GM23248 (cell line): ENCODE measurements around the gene ZNF343. TPM values are rescaled to one million over a fixed set of nuclear protein-coding genes. Genes with fewer than 3 reads are reported as not detected.

ENCODE experiments used
- DNase-seq: peaks from one replicate; pipeline ENCODE4 v3.0.0-alpha.2; 2015
- H2AFZ ChIP-seq: fragments of 200-600 bp; sonication (generic); 2 replicates; pipeline ENCODE4 v1.6.1; 2016; ENCODE audit warnings: antibody characterized with exemption
- H3F3A ChIP-seq: fragments of 200-600 bp; sonication (generic); 2 replicates; pipeline ENCODE4 v1.6.1; 2016; ENCODE audit warnings: mild to moderate bottlenecking, antibody characterized with exemption, mixed run types; ENCODE audit not compliant: insufficient read depth
- H3K27ac ChIP-seq: fragments of 200-600 bp; sonication (generic); 2 replicates; pipeline ENCODE4 v1.5.1; 2016; ENCODE audit warnings: mild to moderate bottlenecking
- H3K27me3 ChIP-seq: fragments of 200-600 bp; sonication (generic); replicated peaks from 2 replicates; pipeline ENCODE4 v1.6.1; 2016; ENCODE audit warnings: mild to moderate bottlenecking; ENCODE audit not compliant: insufficient read depth
- H3K36me3 ChIP-seq: fragments of 200-600 bp; sonication (generic); 2 replicates; pipeline ENCODE4 v1.6.1; 2016; ENCODE audit warnings: low read depth, mild to moderate bottlenecking
- H3K4me1 ChIP-seq: fragments of 200-600 bp; sonication (generic); 2 replicates; pipeline ENCODE4 v1.6.1; 2016; ENCODE audit warnings: mild to moderate bottlenecking; ENCODE audit not compliant: insufficient read depth
- H3K4me2 ChIP-seq: fragments of 200-600 bp; sonication (generic); one replicate; pipeline ENCODE4 v1.6.1; 2016; ENCODE audit warnings: mild to moderate bottlenecking; ENCODE audit not compliant: unreplicated experiment
- H3K4me3 ChIP-seq: fragments of 200-600 bp; sonication (generic); 2 replicates; pipeline ENCODE4 v1.5.1; 2016; ENCODE audit warnings: mild to moderate bottlenecking
- H3K79me2 ChIP-seq: fragments of 200-600 bp; sonication (generic); 2 replicates; pipeline ENCODE4 v1.6.1; 2016; ENCODE audit warnings: mild to moderate bottlenecking; ENCODE audit not compliant: insufficient read depth
- H3K9ac ChIP-seq: fragments of 200-600 bp; sonication (generic); 2 replicates; pipeline ENCODE4 v1.6.1; 2016; ENCODE audit warnings: mild to moderate bottlenecking
- H3K9me2 ChIP-seq: fragments of 200-600 bp; sonication (generic); 2 replicates; pipeline ENCODE4 v1.6.1; 2016; ENCODE audit warnings: mixed run types, mild to moderate bottlenecking, moderate library complexity; ENCODE audit not compliant: insufficient read depth
- H3K9me3 ChIP-seq: fragments of 200-600 bp; sonication (generic); one replicate; pipeline ENCODE4 v1.6.1; 2017; ENCODE audit warnings: low read depth
- H4K20me1 ChIP-seq: fragments of 200-600 bp; sonication (generic); 2 replicates; pipeline ENCODE4 v1.6.0; 2016; ENCODE audit not compliant: insufficient read depth
- EZH2 ChIP-seq: fragments of 200-600 bp; sonication (generic); IDR thresholded peaks from 2 replicates; pipeline ENCODE4 v1.6.1; 2018; ENCODE audit warnings: antibody characterized with exemption, mild to moderate bottlenecking; ENCODE audit not compliant: insufficient read depth, poor library complexity, severe bottlenecking
- EZH2phosphoT487 ChIP-seq: fragments of 200-600 bp; sonication (generic); IDR thresholded peaks from 2 replicates; pipeline ENCODE4 v1.6.1; 2018; ENCODE audit warnings: antibody characterized with exemption, moderate library complexity, mild to moderate bottlenecking, low read depth; ENCODE audit not compliant: insufficient read depth
- WGBS, 2 experiments: methylation state at CpG; one replicate each; pipeline ENCODE4 v1.1.6; 2015 to 2017; ENCODE audit warnings: low lambda C conversion rate in 2 of 2, low coverage in 1 of 2; ENCODE audit errors: missing lambda C conversion rate in 2 of 2; 5-methylcytosine and 5-hydroxymethylcytosine counted together
- in situ Hi-C: fragments of 300-500 bp; cut with MboI; formaldehyde crosslinking; loops from 2 replicates; pipeline ENCODE4 v1.15.0; 2020
- polyA plus RNA-seq: library from polyadenylated mRNA; unstranded; fragments of >200 nt; fragmentation: Nextera tagmentation; extraction: Ambion mirVana; gene quantifications from 2 replicates; pipeline ENCODE4 v1.2.1, GENCODE V29; 2016
- total RNA-seq: library from RNA; depleted of rRNA; stranded (reverse); fragments of >200 nt; shearing (Covaris generic); gene quantifications from 2 replicates; pipeline ENCODE4 v1.2.3, GENCODE V29; 2014; rRNA removed

ZNF343 gene
- total RNA-seq: 7.5 and 11.0 TPM in 2 replicates
- polyA plus RNA-seq: 7.0 and 8.1 TPM in 2 replicates

GRCh38 chr20:2508631-2509467 lies at the start of gene ZNF343:
TSS of gene ZNF343 (minus strand) at chr20:2508915. CDS start at chr20:2493895, 15,020 bp downstream.
- Histone ChIP-seq H3F3A (no peaks in the 10 kb centered on the region), H3K79me2 (peaks cover 48% of the 10 kb centered on the region), H3K4me1 (peaks cover 13% of the 10 kb centered on the region; the same call in 1 of the 2 replicates), H3K27ac (peak within 1 kb of the TSS; percentile 71), H3K9me2 (no peaks in the 10 kb centered on the region), H3K9me3 (no peaks in the 10 kb centered on the region), H4K20me1 (no peaks in the 10 kb centered on the region), H3K9ac (peak within 1 kb of the TSS; percentile 95), H3K4me3 (peak within 1 kb of the TSS; percentile 96), H3K27me3 (no peaks in the 10 kb centered on the region), H2AFZ (peak within 1 kb of the TSS; percentile 94), H3K4me2 (peak within 1 kb of the TSS; percentile 89), H3K36me3 (no peaks in the 10 kb centered on the region)
- in situ Hi-C loops: no loop called here
- TF ChIP-seq EZH2phosphoT487: no peak
- no peak for TF ChIP-seq EZH2
- WGBS, 2 experiments: 0 to 1% methylated on average over 47 to 51 of the region's 53 CpGs
- peak; percentile 94 for DNase-seq

GRCh38 chr20:2557873-2558580 lies 49.3 kb upstream of the ZNF343 start:
- Histone ChIP-seq H2AFZ (0 out of 2 replicates have a peak overlapping the region, but pooled peaks have one; percentile 7), H3K4me3 (no peak overlapping the region), H3K27me3 (peaks cover 79% of the 10 kb centered on the region), H3K79me2 (no peaks in the 10 kb centered on the region), H3K9ac (no peak overlapping the region), H3K9me2 (no peaks in the 10 kb centered on the region), H3K27ac (no peak overlapping the region), H3K9me3 (no peaks in the 10 kb centered on the region), H3F3A (no peaks in the 10 kb centered on the region), H4K20me1 (no peaks in the 10 kb centered on the region), H3K4me2 (no peak overlapping the region), H3K36me3 (no peaks in the 10 kb centered on the region), H3K4me1 (no peaks in the 10 kb centered on the region)
- in situ Hi-C loops: no loop called here
- WGBS, 2 experiments: 32% methylated on average over 22 of the region's 22 CpGs
- DNase-seq: no peak
- TF ChIP-seq EZH2phosphoT487: no peak
- TF ChIP-seq EZH2: no peak

GRCh38 chr20:2545594-2545993 lies 36.9 kb upstream of the ZNF343 start:
- H3K4me3 ChIP-seq: no peak overlapping the region
- no peaks in the 10 kb centered on the region for H4K20me1 ChIP-seq
- TF ChIP-seq EZH2: no peak
- TF ChIP-seq EZH2phosphoT487: no peak
- no peak overlapping the region for H3K9ac ChIP-seq
- no peaks in the 10 kb centered on the region for H3F3A ChIP-seq
- no peaks in the 10 kb centered on the region for H3K36me3 ChIP-seq
- in situ Hi-C loops: no loop called here
- H3K9me2 ChIP-seq: no peaks in the 10 kb centered on the region
- H3K27ac ChIP-seq: no peak overlapping the region
- no peak overlapping the region for H3K4me2 ChIP-seq
- no peaks in the 10 kb centered on the region for H3K4me1 ChIP-seq
- no peak overlapping the region for H2AFZ ChIP-seq
- peaks cover 75% of the 10 kb centered on the region for H3K27me3 ChIP-seq
- H3K9me3 ChIP-seq: no peaks in the 10 kb centered on the region
- no peaks in the 10 kb centered on the region for H3K79me2 ChIP-seq
- 25 to 55% methylated on average over 2 of the region's 2 CpGs for WGBS, 2 experiments
- no peak for DNase-seq

GRCh38 chr20:2544211-2544610 lies 35.5 kb upstream of the ZNF343 start:
- Histone ChIP-seq H3K9ac (no peak overlapping the region), H4K20me1 (no peaks in the 10 kb centered on the region), H3K9me3 (no peaks in the 10 kb centered on the region), H3K4me2 (no peak overlapping the region), H2AFZ (no peak overlapping the region), H3K4me1 (no peaks in the 10 kb centered on the region), H3K4me3 (no peak overlapping the region), H3K27ac (no peak overlapping the region), H3F3A (no peaks in the 10 kb centered on the region), H3K79me2 (no peaks in the 10 kb centered on the region), H3K9me2 (no peaks in the 10 kb centered on the region), H3K27me3 (peaks cover 74% of the 10 kb centered on the region), H3K36me3 (no peaks in the 10 kb centered on the region)
- WGBS, 2 experiments: 30 to 53% methylated on average over 1 of the region's 1 CpG
- peak; percentile 14 for DNase-seq
- in situ Hi-C loops: no loop called here
- TF ChIP-seq EZH2 (no peak), EZH2phosphoT487 (no peak)
